B cell (primary cell): ENCODE data around the gene ANKS6.

Source experiments
- EZH2 ChIP-seq: IDR thresholded peaks from 2 replicates; pipeline ENCODE4 v1.6.1; 2012; ENCODE audit warnings: borderline replicate concordance, low read depth, mild to moderate bottlenecking, moderate library complexity, low read length; ENCODE audit not compliant: insufficient read depth, poor library complexity, severe bottlenecking
- TF ChIP-seq, protein P1 (sequence below): fragments of 200-600 bp; IDR thresholded peaks from one replicate; pipeline ENCODE4 v1.8.0; 2022; ENCODE audit warnings: antibody characterized with exemption, mild to moderate bottlenecking

DNA sequence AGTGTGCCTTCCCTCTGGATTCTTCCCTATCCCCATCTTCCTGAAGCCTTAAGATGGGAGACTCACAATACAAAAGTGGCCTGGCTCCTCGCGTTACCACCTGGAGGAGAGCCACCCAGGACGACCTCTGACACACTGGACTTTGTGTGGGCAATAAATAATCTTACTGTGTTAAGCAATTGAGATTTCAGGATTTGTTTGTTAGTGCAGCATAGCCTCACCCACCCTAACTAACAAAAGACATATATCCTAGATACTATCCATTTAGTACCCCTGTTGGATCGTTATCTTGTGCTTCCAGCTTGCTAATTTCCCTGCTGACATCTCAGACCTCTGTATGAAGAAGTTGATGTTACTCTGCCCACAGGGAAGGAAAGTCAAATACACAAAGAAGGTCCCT is 95.6 kb downstream of the ANKS6 start:
- TF ChIP-seq, protein P1, sequence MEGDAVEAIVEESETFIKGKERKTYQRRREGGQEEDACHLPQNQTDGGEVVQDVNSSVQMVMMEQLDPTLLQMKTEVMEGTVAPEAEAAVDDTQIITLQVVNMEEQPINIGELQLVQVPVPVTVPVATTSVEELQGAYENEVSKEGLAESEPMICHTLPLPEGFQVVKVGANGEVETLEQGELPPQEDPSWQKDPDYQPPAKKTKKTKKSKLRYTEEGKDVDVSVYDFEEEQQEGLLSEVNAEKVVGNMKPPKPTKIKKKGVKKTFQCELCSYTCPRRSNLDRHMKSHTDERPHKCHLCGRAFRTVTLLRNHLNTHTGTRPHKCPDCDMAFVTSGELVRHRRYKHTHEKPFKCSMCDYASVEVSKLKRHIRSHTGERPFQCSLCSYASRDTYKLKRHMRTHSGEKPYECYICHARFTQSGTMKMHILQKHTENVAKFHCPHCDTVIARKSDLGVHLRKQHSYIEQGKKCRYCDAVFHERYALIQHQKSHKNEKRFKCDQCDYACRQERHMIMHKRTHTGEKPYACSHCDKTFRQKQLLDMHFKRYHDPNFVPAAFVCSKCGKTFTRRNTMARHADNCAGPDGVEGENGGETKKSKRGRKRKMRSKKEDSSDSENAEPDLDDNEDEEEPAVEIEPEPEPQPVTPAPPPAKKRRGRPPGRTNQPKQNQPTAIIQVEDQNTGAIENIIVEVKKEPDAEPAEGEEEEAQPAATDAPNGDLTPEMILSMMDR, result no peak
- TF ChIP-seq EZH2, result no peak
